Measurements from ENCODE around the gene ZNF17.
A peak's percentile ranks its signal among the peaks of the same experiment; 100 is the strongest.

The ZNF17 gene

GRCh38 chr19:57465680-57466381, 54.9 kb downstream of the ZNF17 start:
- ATAC-seq = peak; percentile 67
- TF ChIP-seq, protein P1, sequence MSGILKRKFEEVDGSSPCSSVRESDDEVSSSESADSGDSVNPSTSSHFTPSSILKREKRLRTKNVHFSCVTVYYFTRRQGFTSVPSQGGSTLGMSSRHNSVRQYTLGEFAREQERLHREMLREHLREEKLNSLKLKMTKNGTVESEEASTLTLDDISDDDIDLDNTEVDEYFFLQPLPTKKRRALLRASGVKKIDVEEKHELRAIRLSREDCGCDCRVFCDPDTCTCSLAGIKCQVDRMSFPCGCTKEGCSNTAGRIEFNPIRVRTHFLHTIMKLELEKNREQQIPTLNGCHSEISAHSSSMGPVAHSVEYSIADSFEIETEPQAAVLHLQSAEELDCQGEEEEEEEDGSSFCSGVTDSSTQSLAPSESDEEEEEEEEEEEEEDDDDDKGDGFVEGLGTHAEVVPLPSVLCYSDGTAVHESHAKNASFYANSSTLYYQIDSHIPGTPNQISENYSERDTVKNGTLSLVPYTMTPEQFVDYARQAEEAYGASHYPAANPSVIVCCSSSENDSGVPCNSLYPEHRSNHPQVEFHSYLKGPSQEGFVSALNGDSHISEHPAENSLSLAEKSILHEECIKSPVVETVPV (CRISPR knock-in tag; IDR thresholded peaks at IDR 0.05) = no peak
- TF ChIP-seq TCF4 (CRISPR knock-in tag; IDR thresholded peaks at IDR 0.05; ENCODE audit: borderline replicate concordance) (no peak), TOX (CRISPR knock-in tag; IDR thresholded peaks at IDR 0.05; ENCODE audit: borderline replicate concordance) (no peak), TSHZ2 (CRISPR knock-in tag; IDR thresholded peaks at IDR 0.05) (no peak), ZNF8 (CRISPR knock-in tag; IDR thresholded peaks at IDR 0.05) (no peak), ARNTL (CRISPR knock-in tag; IDR thresholded peaks at IDR 0.05; ENCODE audit: borderline replicate concordance, low read depth) (no peak)

DNA sequence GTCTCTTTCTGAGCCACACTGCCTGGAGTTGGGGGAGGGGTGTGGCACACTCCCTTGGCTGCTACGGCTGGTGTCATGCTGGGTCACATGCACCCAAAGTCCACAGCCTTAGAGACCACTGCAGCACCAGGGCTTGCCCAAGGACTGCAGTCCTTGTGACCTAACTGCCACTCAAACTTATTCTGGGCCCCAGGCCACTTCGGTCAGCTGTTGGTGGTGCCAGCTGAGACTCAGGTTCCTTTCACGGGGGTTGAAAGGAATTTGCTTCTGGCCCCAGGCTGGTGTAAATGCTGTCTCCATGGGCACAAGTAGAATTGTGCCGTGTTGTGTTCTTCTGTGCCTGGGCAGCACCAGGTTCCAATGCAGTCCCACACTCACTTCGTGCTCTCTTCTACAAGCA, 55.5 kb downstream of the ZNF17 start:
- ATAC-seq = no peak
- TF ChIP-seq ZFP3 (CRISPR knock-in tag; IDR thresholded peaks at IDR 0.05) = no peak
- TF ChIP-seq, protein P1 (CRISPR knock-in tag; IDR thresholded peaks at IDR 0.05) = no peak
- no peak for TF ChIP-seq TCF4 (CRISPR knock-in tag; IDR thresholded peaks at IDR 0.05; ENCODE audit: borderline replicate concordance)
- no peak for TF ChIP-seq CSDC2 (CRISPR knock-in tag; IDR thresholded peaks at IDR 0.05)
- no peak for TF ChIP-seq PPARA (CRISPR knock-in tag; IDR thresholded peaks at IDR 0.05; ENCODE audit: borderline replicate concordance)
- TF ChIP-seq, protein P2, sequence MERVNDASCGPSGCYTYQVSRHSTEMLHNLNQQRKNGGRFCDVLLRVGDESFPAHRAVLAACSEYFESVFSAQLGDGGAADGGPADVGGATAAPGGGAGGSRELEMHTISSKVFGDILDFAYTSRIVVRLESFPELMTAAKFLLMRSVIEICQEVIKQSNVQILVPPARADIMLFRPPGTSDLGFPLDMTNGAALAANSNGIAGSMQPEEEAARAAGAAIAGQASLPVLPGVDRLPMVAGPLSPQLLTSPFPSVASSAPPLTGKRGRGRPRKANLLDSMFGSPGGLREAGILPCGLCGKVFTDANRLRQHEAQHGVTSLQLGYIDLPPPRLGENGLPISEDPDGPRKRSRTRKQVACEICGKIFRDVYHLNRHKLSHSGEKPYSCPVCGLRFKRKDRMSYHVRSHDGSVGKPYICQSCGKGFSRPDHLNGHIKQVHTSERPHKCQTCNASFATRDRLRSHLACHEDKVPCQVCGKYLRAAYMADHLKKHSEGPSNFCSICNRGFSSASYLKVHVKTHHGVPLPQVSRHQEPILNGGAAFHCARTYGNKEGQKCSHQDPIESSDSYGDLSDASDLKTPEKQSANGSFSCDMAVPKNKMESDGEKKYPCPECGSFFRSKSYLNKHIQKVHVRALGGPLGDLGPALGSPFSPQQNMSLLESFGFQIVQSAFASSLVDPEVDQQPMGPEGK (CRISPR knock-in tag; IDR thresholded peaks at IDR 0.05; ENCODE audit: borderline replicate concordance) = no peak
- TF ChIP-seq ISL1 (CRISPR knock-in tag; IDR thresholded peaks at IDR 0.05) = no peak
- TF ChIP-seq, protein P3, sequence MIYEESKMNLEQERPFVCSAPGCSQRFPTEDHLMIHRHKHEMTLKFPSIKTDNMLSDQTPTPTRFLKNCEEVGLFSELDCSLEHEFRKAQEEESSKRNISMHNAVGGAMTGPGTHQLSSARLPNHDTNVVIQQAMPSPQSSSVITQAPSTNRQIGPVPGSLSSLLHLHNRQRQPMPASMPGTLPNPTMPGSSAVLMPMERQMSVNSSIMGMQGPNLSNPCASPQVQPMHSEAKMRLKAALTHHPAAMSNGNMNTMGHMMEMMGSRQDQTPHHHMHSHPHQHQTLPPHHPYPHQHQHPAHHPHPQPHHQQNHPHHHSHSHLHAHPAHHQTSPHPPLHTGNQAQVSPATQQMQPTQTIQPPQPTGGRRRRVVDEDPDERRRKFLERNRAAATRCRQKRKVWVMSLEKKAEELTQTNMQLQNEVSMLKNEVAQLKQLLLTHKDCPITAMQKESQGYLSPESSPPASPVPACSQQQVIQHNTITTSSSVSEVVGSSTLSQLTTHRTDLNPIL (CRISPR knock-in tag; IDR thresholded peaks at IDR 0.05; ENCODE audit: low read depth) = no peak
- TF ChIP-seq ZC3H10 (CRISPR knock-in tag; IDR thresholded peaks at IDR 0.05) = no peak
- TF ChIP-seq ARNTL (CRISPR knock-in tag; IDR thresholded peaks at IDR 0.05; ENCODE audit: borderline replicate concordance, low read depth) = no peak
